MM.1S (cell line): Measurements from ENCODE around the gene CEMIP2.

Experiments
- CTCF ChIP-seq: fragments of 300-600 bp; sonication (generic); IDR thresholded peaks from 2 replicates; pipeline ENCODE4 v1.5.1; 2016; ENCODE audit warnings: antibody characterized with exemption, low read length, mixed read lengths
- EZH2 ChIP-seq: fragments of 300-600 bp; sonication (generic); optimal IDR thresholded peaks from 2 replicates; pipeline ENCODE3; 2017; ENCODE audit warnings: low read depth, mild to moderate bottlenecking, antibody characterized with exemption, low read length, mixed read lengths

DNA sequence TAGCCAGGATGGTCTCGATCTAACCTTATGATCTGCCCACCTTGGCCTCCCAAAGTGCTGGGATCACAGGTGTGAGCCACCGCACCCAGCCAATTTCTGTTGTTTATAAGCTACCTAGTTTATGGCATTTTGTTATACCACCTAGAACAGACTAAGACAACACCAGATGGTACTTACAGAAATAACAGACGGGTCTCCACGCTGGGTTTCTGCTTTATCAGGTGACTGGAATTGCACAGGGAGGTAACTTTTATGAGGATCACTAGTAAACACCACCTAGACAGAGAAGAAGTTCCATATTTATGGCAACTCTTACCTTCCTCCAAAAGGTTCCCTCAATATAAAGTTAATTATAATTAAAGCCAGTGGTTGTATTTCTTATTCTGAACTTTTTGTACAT is 74.0 kb downstream of the CEMIP2 start:
- TF ChIP-seq CTCF (no peak), EZH2 (no peak)
